Stimulated activated naive CD8-positive, alpha-beta T cell treated with anti-CD3 and anti-CD28 coated beads, Interleukin-15, Interleukin-2, amounts not matched to agents 100 U/mL and 50 U/mL, for 24 hours (primary cell): Measurements from ENCODE around the gene DHX16.
"Not testable (repeated sequence)": the region's sequence is repeated elsewhere in the genome, so short reads cannot be mapped to it uniquely, and the experiment has no call there.

Experiments used
- ATAC-seq: fragments of 150-1000 bp; cut with Tn5 transposase; one replicate; pipeline ENCODE4 v1.10.0; 2021
- DNase-seq: peaks from one replicate; pipeline ENCODE4 v3.0.0; 2021

Gene DHX16

GRCh38 chr6:30678964-30679726, 6.3 kb upstream of the DHX16 start:
- DNase-seq, result peak; percentile 95
- ATAC-seq, result peak; percentile 57

GRCh38 chr6:30676660-30677285, 4.0 kb upstream of the DHX16 start:
- no peak for DNase-seq

GRCh38 chr6:30670760-30671527, 1.9 kb downstream of the DHX16 start:
- DNase-seq, result no peak
- no peak for ATAC-seq

More at GRCh38 chr6:30676660-30677285, 4.0 kb upstream of the DHX16 start:
- ATAC-seq, result no peak

GRCh38 chr6:30666300-30666699, 6.5 kb downstream of the DHX16 start:
- peak; percentile 77 for DNase-seq
- ATAC-seq, result peak; percentile 90

- DNase-seq, result no peak
Observed at GRCh38 chr6:30664994-30665767, 7.6 kb downstream of the DHX16 start.

GRCh38 chr6:30657922-30658321, 14.9 kb downstream of the DHX16 start:
- DNase-seq, ATAC-seq: not testable (repeated sequence)

More at GRCh38 chr6:30664994-30665767, 7.6 kb downstream of the DHX16 start:
- no peak for ATAC-seq

- ATAC-seq, result no peak
- no peak for DNase-seq
Observed at GRCh38 chr6:30657454-30657853, 15.4 kb downstream of the DHX16 start.

- DNase-seq (no peak), ATAC-seq (no peak)
Observed at GRCh38 chr6:30656513-30656912, 16.3 kb downstream of the DHX16 start.

GRCh38 chr6:30655743-30656094, 17.1 kb downstream of the DHX16 start:
- no peak for ATAC-seq
- no peak for DNase-seq

GRCh38 chr6:30654798-30655742, 17.7 kb downstream of the DHX16 start:
- no peak for DNase-seq
- ATAC-seq, result no peak

GRCh38 chr6:30651143-30651542, 21.7 kb downstream of the DHX16 start:
- ATAC-seq, result no peak
- no peak for DNase-seq

- peak; percentile 81 for ATAC-seq
- peak; percentile 84 for DNase-seq
Observed at GRCh38 chr6:30647242-30648116, 25.3 kb downstream of the DHX16 start.

GRCh38 chr6:30646450-30647241, 26.2 kb downstream of the DHX16 start, which contains the start of gene C6orf136:
C6orf136 (plus strand) TSS chr6:30647133; CDS start chr6:30647232, 99 bp downstream.
- DNase-seq (peak; percentile 94), ATAC-seq (peak; percentile 79)

GRCh38 chr6:30645989-30646388, 26.8 kb downstream of the DHX16 start:
- DNase-seq (no peak), ATAC-seq (no peak)

- ATAC-seq (no peak), DNase-seq (no peak)
Observed at GRCh38 chr6:30644769-30645168, 28.0 kb downstream of the DHX16 start.

GRCh38 chr6:30643656-30644055, 29.1 kb downstream of the DHX16 start:
- DNase-seq, result no peak
- ATAC-seq, result no peak

- DNase-seq (no peak), ATAC-seq (no peak)
Observed at GRCh38 chr6:30641048-30641447, 31.8 kb downstream of the DHX16 start.

- ATAC-seq (peak; percentile 58), DNase-seq (no peak)
Observed at GRCh38 chr6:30640481-30640880, 32.3 kb downstream of the DHX16 start.

GRCh38 chr6:30635834-30636233, 37.0 kb downstream of the DHX16 start:
- DNase-seq (no peak), ATAC-seq (no peak)
